Adrenal gland (tissue), 12 donors: ENCODE measurements around the gene THBS2. TPM values are rescaled to one million over a fixed set of nuclear protein-coding genes. Genes with fewer than 3 reads are reported as not detected.

ENCODE experiments used
- DNase-seq, 7 donors: peaks; one replicate each; pipeline ENCODE4 v3.0.0-alpha.2; 2019 to 2020
- H3K27ac ChIP-seq, 5 donors: fragments of 200-600 bp; sonication (generic) in 4 of 5; 1 replicate in 3 of 5; 2 replicates in 2 of 5; pipeline versions ENCODE4 v1.5.1 to v1.8.0; 2016 to 2020; ENCODE audit warnings: mild to moderate bottlenecking in 1 of 5
- H3K27me3 ChIP-seq: fragments of 200-600 bp; 2 replicates; pipeline ENCODE4 v1.8.0; 2021
- H3K36me3 ChIP-seq, 2 donors: fragments of 200-600 bp; replicated peaks in 1 of 2; 1 replicate in 1 of 2; 2 replicates in 1 of 2; pipeline versions ENCODE4 v1.5.1 to v1.8.0; 2018 to 2022
- H3K4me1 ChIP-seq, 2 donors: fragments of 200-600 bp; replicated peaks in 1 of 2; 1 replicate in 1 of 2; 2 replicates in 1 of 2; pipeline versions ENCODE4 v1.5.1 to v1.8.0; 2018 to 2021
- H3K4me3 ChIP-seq, 4 donors: fragments of 200-600 bp; sonication (generic) in 3 of 4; one replicate each; pipeline ENCODE4 v1.5.1; 2016 to 2018
- H3K9me3 ChIP-seq, 3 donors: fragments of 200-600 bp; sonication (generic) in 1 of 3; replicated peaks in 1 of 3; 1 replicate in 2 of 3; 2 replicates in 1 of 3; pipeline versions ENCODE4 v1.5.1 to v1.8.0; 2016 to 2021
- POLR2A ChIP-seq, 2 donors: fragments of 450-650 bp; IDR thresholded peaks; one replicate each; pipeline ENCODE4 v1.6.1; 2017; ENCODE audit warnings: antibody characterized with exemption in 2 of 2, mild to moderate bottlenecking in 2 of 2, moderate library complexity in 1 of 2
- WGBS, 4 donors: extraction: QIAGEN DNeasy Blood & Tissue Kit in 2 of 4; methylation state at CpG; one replicate each; pipeline versions ENCODE4 v1.1.5 to v1.1.7; 2013 to 2017; 5-methylcytosine and 5-hydroxymethylcytosine counted together
- intact Hi-C, 2 donors: fragments of 100-400 bp; cut with DNase I; formaldehyde crosslinking; loops; one replicate each; pipeline versions ENCODE4 v1.14.1 to v1.15.0; 2022 to 2023
- polyA plus RNA-seq, 3 donors: library from polyadenylated mRNA; stranded (reverse); fragments of 200-250 nt in 2 of 3; fragments of 350-450 nt in 1 of 3; fragmentation: Illumina TruSeq in 1 of 3; extraction: RNeasy Lipid Tissue Mini Kit (QIAGEN cat#74804) in 1 of 3; gene quantifications; one replicate each; pipeline ENCODE4 v1.2.3, GENCODE V29; 2013 to 2014
- total RNA-seq, 9 donors: library from RNA; depleted of rRNA in 4 of 9; stranded (reverse); fragments of >200 nt in 4 of 9; fragments of 120-200 nt in 1 of 9; fragmentation: NEBNext Ultra II Directional in 1 of 9; extraction: Animal tissue kit (Norgen Biotek cat#: 25700) in 1 of 9; gene quantifications; one replicate each; pipeline versions ENCODE4 v1.1.0 to v1.2.4, GENCODE V29; 2013 to 2023
- TF ChIP-seq, protein P1 (sequence below), 6 experiments: fragments of 450-650 bp in 4 of 6; fragments of 200-600 bp in 2 of 6; sonication (generic) in 1 of 6; IDR thresholded peaks; 1 replicate in 5 of 6; 2 replicates in 1 of 6; pipeline versions ENCODE4 v1.5.1 to v1.8.0; 2016 to 2021; ENCODE audit warnings: antibody characterized with exemption in 6 of 6, mild to moderate bottlenecking in 2 of 6, moderate library complexity in 1 of 6
- donor health status: healthy with polysubstance abuse.
- donor health status: Bipolar disorder and iron deficiency.
- donor health status: DM: yes; HTN: yes; CAD: no.
- donor health status: DM: no; HTN: no; CAD: no.
- donor health status: DM: no; HTN: no; CAD: no.
- donor health status: DM: yes; HTN: yes; CAD: no.

THBS2 gene
- total and polyA plus RNA-seq, 12 donors, result 5.6 to 72.7 (median 14.8) TPM

DNA sequence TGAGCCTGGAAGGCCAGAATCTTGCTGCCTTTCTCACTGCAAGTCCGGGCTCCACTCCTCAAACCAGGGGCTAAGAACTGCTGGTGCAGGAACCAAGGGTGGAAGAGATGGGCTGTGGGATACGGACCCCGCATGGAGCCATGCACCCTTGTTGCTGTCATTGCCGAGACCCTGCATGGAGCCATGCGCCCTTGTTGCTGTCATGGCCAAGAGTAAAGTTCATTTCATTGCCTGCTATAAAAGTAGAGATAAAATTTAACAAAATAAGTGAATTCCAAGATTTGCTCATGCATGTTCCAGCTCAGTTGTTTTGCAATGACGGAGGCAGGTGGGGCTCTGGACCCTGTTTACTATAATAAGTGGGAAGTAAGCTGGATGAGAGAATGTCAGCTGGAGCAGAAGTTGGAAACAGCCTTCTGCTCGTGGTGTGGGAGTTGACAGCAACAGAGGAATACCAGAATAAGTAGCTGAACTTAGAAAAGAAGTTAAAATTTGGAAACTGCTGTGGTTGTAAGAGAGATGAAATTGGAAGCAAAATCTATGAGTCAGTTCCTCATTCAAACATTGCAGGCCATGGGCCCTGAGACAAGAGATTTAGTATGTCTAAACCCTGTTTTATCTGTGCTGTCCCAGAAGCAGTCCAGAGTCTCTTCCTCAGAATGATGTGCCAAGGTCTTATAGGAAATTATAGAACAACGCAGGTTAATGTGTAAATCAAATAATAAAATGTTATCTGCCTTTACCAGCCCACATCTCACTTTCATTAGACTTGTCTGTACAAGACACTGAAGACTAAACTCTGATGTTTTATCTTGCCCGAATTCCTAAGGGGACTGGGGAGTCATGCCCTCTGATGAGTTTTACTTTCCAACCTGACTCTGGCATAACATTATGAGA is 15.8 kb upstream of the THBS2 start:
- no peaks in the 10 kb centered on the region for H3K36me3 ChIP-seq
- H3K9me3 ChIP-seq, result no peaks in the 10 kb centered on the region
- H3K27me3 ChIP-seq, result no peaks in the 10 kb centered on the region
- no peak overlapping the region for H3K4me3 ChIP-seq
- intact Hi-C loops, result loop anchor here in 1 of 2 donors (10.0 kb wide), 1 partner anchor 55 kb away; no protein-coding TSS in a partner anchor
- H3K27ac ChIP-seq, result peak overlapping the region in 3 of 5 donors; percentile 24 to 37 (median 36)
- TF ChIP-seq POLR2A (IDR thresholded peaks at IDR 0.05), result no peak
- TF ChIP-seq, protein P1, sequence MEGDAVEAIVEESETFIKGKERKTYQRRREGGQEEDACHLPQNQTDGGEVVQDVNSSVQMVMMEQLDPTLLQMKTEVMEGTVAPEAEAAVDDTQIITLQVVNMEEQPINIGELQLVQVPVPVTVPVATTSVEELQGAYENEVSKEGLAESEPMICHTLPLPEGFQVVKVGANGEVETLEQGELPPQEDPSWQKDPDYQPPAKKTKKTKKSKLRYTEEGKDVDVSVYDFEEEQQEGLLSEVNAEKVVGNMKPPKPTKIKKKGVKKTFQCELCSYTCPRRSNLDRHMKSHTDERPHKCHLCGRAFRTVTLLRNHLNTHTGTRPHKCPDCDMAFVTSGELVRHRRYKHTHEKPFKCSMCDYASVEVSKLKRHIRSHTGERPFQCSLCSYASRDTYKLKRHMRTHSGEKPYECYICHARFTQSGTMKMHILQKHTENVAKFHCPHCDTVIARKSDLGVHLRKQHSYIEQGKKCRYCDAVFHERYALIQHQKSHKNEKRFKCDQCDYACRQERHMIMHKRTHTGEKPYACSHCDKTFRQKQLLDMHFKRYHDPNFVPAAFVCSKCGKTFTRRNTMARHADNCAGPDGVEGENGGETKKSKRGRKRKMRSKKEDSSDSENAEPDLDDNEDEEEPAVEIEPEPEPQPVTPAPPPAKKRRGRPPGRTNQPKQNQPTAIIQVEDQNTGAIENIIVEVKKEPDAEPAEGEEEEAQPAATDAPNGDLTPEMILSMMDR (IDR thresholded peaks at IDR 0.05), result no peak
- 73 to 77% (median 74%) methylated on average over 9 of the region's 9 CpGs for WGBS, 4 donors
- DNase-seq, result peak in 1 of 7 donors; percentile 26
- peaks cover 0 to 7% of the 10 kb centered on the region in 2 donors for H3K4me1 ChIP-seq

GRCh38 chr6:169268276-169268675 is 14.6 kb upstream of the THBS2 start:
- H3K27me3 ChIP-seq, result no peaks in the 10 kb centered on the region
- peaks cover 0 to 10% of the 10 kb centered on the region in 2 donors for H3K4me1 ChIP-seq
- WGBS, 4 donors, result 85 to 100% (median 89%) methylated on average over 1 of the region's 1 CpG
- no peaks in the 10 kb centered on the region for H3K36me3 ChIP-seq
- H3K4me3 ChIP-seq, result no peak overlapping the region
- H3K27ac ChIP-seq, result peak overlapping the region in 2 of 5 donors; percentile 14 to 42
- intact Hi-C loops, result loop anchor here in 1 of 2 donors (10.0 kb wide), 1 partner anchor 53 kb away; no protein-coding TSS in a partner anchor
- DNase-seq, result no peak
- no peaks in the 10 kb centered on the region for H3K9me3 ChIP-seq
- TF ChIP-seq, protein P1 (IDR thresholded peaks at IDR 0.05), result no peak
- TF ChIP-seq POLR2A (IDR thresholded peaks at IDR 0.05), result no peak

GRCh38 chr6:169266746-169267591 is 13.3 kb upstream of the THBS2 start:
- H3K36me3 ChIP-seq, result no peaks in the 10 kb centered on the region
- H3K9me3 ChIP-seq, result no peaks in the 10 kb centered on the region
- no peak for TF ChIP-seq POLR2A (IDR thresholded peaks at IDR 0.05)
- TF ChIP-seq, protein P1 (IDR thresholded peaks at IDR 0.05), result no peak
- H3K27ac ChIP-seq, result peak overlapping the region in 2 of 5 donors; percentile 18 to 42
- no peaks in the 10 kb centered on the region for H3K27me3 ChIP-seq
- 86 to 91% (median 90%) methylated on average over 15 of the region's 15 CpGs for WGBS, 4 donors
- intact Hi-C loops, result loop anchor here in 1 of 2 donors (10.0 kb wide), 1 partner anchor 52 kb away; no protein-coding TSS in a partner anchor
- no peak for DNase-seq
- peaks cover 0 to 10% of the 10 kb centered on the region in 2 donors for H3K4me1 ChIP-seq
- H3K4me3 ChIP-seq, result no peak overlapping the region

- Histone ChIP-seq H3K9me3 (no peaks in the 10 kb centered on the region), H3K27ac (no peak overlapping the region), H3K27me3 (no peaks in the 10 kb centered on the region), H3K4me3 (no peak overlapping the region), H3K4me1 (peaks cover 0 to 10% of the 10 kb centered on the region in 2 donors), H3K36me3 (no peaks in the 10 kb centered on the region)
- no peak for DNase-seq
- WGBS, 4 donors, result 78 to 92% (median 85%) methylated on average over 4 to 5 of the region's 5 CpGs
- no peak for TF ChIP-seq POLR2A (IDR thresholded peaks at IDR 0.05)
- TF ChIP-seq, protein P1 (IDR thresholded peaks at IDR 0.05), result no peak
- intact Hi-C loops, result loop anchor here in 1 of 2 donors (10.0 kb wide), 1 partner anchor 51 kb away; no protein-coding TSS in a partner anchor
Observed at GRCh38 chr6:169266261-169266660, 12.6 kb upstream of the THBS2 start.
